ENCODE results near the gene PRKAB1.

DNA sequence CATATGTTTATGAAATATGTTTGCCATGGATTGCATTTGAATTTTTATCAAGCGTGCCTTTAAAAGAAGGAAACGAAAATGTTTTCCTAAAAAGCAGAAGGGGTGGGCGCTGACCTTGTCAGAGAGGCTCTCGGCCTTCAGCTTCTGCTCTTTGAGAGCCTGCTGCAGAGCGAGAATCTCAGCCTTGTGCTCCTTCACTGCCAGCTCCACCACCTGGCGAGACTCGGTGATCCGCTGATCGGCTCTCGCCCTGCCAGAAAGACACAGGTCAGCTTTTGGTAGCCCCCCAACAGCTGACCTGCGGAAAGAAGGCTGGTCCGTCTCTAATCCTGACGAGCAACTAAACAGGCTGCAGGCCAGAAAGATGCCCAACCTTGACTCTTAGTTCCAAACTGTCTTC, 62.4 kb downstream of the PRKAB1 start:
- TF ChIP-seq, protein P1, sequence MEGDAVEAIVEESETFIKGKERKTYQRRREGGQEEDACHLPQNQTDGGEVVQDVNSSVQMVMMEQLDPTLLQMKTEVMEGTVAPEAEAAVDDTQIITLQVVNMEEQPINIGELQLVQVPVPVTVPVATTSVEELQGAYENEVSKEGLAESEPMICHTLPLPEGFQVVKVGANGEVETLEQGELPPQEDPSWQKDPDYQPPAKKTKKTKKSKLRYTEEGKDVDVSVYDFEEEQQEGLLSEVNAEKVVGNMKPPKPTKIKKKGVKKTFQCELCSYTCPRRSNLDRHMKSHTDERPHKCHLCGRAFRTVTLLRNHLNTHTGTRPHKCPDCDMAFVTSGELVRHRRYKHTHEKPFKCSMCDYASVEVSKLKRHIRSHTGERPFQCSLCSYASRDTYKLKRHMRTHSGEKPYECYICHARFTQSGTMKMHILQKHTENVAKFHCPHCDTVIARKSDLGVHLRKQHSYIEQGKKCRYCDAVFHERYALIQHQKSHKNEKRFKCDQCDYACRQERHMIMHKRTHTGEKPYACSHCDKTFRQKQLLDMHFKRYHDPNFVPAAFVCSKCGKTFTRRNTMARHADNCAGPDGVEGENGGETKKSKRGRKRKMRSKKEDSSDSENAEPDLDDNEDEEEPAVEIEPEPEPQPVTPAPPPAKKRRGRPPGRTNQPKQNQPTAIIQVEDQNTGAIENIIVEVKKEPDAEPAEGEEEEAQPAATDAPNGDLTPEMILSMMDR (IDR thresholded peaks at IDR 0.05), result no peak
- TF ChIP-seq POLR2A (IDR thresholded peaks at IDR 0.05) (no peak), POLR2AphosphoS5 (IDR thresholded peaks at IDR 0.05) (no peak), EP300 (IDR thresholded peaks at IDR 0.05) (no peak)

Data from gastroesophageal sphincter (tissue), 3 donors.